Parathyroid adenoma (tissue), 2 donors: Measurements from ENCODE around the gene GLRA2.

Experiments used
- H2AFZ ChIP-seq: fragments of 300-600 bp; sonication (generic); one replicate; pipeline ENCODE4 v1.7.0; 2017; ENCODE audit warnings: antibody characterized with exemption, mild to moderate bottlenecking
- H3K27ac ChIP-seq: fragments of 300-600 bp; sonication (generic); one replicate; pipeline ENCODE4 v1.7.0; 2017
- H3K27me3 ChIP-seq: fragments of 300-600 bp; sonication (generic); one replicate; pipeline ENCODE4 v1.7.0; 2017; ENCODE audit warnings: low read length; ENCODE audit not compliant: control insufficient read depth, insufficient read depth
- H3K36me3 ChIP-seq: fragments of 300-600 bp; sonication (generic); one replicate; pipeline ENCODE4 v1.7.0; 2017; ENCODE audit warnings: low read length; ENCODE audit not compliant: control insufficient read depth, insufficient read depth
- H3K4me1 ChIP-seq: fragments of 300-600 bp; sonication (generic); one replicate; pipeline ENCODE4 v1.7.0; 2017; ENCODE audit warnings: control low read depth
- H3K4me2 ChIP-seq: fragments of 300-600 bp; sonication (generic); one replicate; pipeline ENCODE4 v1.7.0; 2017; ENCODE audit warnings: low read length
- H3K4me3 ChIP-seq: fragments of 300-600 bp; sonication (generic); one replicate; pipeline ENCODE4 v1.7.0; 2017; ENCODE audit warnings: low read depth, low read length
- H3K79me2 ChIP-seq: fragments of 300-600 bp; sonication (generic); one replicate; pipeline ENCODE4 v1.7.0; 2017; ENCODE audit warnings: control low read depth
- H3K9ac ChIP-seq: fragments of 300-600 bp; sonication (generic); one replicate; pipeline ENCODE4 v1.7.0; 2017; ENCODE audit warnings: mild to moderate bottlenecking
- H3K9me3 ChIP-seq: fragments of 300-600 bp; sonication (generic); one replicate; pipeline ENCODE4 v1.7.0; 2017; ENCODE audit warnings: low read length; ENCODE audit not compliant: control insufficient read depth
- TF ChIP-seq, protein P1 (sequence below): fragments of 300-600 bp; sonication (generic); IDR thresholded peaks from one replicate; pipeline ENCODE4 v1.7.0; 2017; ENCODE audit warnings: antibody characterized with exemption, mild to moderate bottlenecking
- donor health status: primary hyperparathyroidism.

The GLRA2 gene

DNA sequence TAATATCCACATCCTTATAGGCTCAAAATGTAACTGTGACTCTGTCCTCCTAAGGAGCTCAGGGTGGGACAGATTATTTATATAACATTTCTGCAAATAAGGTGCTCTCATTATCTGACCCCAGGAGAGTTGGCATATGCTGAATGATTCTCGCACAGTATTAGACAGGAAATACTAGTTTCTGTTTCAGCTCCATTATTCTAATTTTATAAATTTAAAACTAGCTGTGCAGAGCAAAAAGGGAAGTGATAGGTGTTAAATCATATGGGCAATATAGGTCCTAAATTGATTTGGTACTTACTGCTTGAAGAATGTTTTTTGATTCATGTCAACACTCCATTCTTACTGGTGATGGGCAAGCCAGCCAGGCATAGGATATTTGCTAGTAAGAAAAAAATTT, 141.5 kb downstream of the GLRA2 start:
- Histone ChIP-seq H3K27me3 (no peaks in the 10 kb centered on the region), H3K4me3 (no peak overlapping the region), H3K4me1 (no peaks in the 10 kb centered on the region), H2AFZ (no peak overlapping the region), H3K9me3 (no peaks in the 10 kb centered on the region), H3K27ac (no peak overlapping the region), H3K4me2 (no peak overlapping the region), H3K36me3 (no peaks in the 10 kb centered on the region), H3K9ac (no peak overlapping the region), H3K79me2 (no peaks in the 10 kb centered on the region)
- TF ChIP-seq, protein P1, sequence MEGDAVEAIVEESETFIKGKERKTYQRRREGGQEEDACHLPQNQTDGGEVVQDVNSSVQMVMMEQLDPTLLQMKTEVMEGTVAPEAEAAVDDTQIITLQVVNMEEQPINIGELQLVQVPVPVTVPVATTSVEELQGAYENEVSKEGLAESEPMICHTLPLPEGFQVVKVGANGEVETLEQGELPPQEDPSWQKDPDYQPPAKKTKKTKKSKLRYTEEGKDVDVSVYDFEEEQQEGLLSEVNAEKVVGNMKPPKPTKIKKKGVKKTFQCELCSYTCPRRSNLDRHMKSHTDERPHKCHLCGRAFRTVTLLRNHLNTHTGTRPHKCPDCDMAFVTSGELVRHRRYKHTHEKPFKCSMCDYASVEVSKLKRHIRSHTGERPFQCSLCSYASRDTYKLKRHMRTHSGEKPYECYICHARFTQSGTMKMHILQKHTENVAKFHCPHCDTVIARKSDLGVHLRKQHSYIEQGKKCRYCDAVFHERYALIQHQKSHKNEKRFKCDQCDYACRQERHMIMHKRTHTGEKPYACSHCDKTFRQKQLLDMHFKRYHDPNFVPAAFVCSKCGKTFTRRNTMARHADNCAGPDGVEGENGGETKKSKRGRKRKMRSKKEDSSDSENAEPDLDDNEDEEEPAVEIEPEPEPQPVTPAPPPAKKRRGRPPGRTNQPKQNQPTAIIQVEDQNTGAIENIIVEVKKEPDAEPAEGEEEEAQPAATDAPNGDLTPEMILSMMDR = no peak

DNA sequence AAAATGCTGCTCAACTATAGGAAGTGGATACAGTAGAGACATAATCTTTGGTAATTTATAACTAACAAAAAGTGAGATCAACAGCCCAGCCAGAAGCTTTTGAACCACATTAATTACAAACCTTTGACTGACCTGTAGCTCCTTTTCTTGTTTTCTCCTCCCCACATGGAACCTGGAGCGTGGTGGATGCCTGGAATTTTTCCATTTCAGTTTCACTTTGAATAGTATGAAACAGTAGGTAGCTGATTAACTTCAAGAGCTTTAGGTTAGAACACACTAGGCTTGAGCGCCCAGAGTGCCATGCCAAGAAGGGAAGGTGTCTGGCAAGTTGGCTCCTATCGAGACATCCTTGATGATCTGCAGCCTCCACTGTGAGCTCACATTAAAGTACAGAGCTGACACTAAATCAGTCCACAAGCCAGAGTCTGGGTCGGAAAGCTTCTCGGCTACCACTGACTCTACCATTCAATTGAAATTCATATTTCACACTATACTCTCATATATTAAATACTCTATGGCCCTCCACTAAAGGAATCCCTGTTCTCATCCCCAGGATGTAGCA, 143.4 kb downstream of the GLRA2 start:
- TF ChIP-seq, protein P1 = no peak

DNA sequence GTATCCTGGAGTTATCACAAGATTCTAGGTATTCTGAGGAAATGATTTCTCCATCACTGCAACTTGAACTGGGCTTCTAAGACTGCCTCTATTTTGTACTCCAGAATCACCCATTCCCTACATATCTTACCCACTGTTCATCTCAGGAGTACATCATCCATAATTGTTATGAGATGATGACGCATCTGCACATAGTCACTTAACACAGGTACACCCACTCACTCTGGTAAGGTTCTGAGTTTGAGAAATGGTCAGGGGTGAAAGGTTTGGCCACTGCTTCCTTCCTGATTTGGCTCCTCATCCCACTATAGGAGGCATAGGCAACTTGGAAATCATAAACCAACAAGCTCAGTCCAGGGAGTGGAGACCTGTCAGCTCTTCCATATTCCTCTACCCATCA, 143.9 kb downstream of the GLRA2 start:
- TF ChIP-seq, protein P1 = no peak
- no peaks in the 10 kb centered on the region for H3K9me3 ChIP-seq
- no peak overlapping the region for H3K27ac ChIP-seq
- no peaks in the 10 kb centered on the region for H3K4me1 ChIP-seq
- no peak overlapping the region for H3K9ac ChIP-seq
- H3K79me2 ChIP-seq = no peaks in the 10 kb centered on the region
- no peaks in the 10 kb centered on the region for H3K36me3 ChIP-seq
- H3K4me3 ChIP-seq = no peak overlapping the region
- no peak overlapping the region for H3K4me2 ChIP-seq
- no peaks in the 10 kb centered on the region for H3K27me3 ChIP-seq
- H2AFZ ChIP-seq = no peak overlapping the region

More for the DNA sequence above, 143.4 kb downstream of the GLRA2 start:
- no peak overlapping the region for H2AFZ ChIP-seq
- H3K27me3 ChIP-seq = no peaks in the 10 kb centered on the region
- no peaks in the 10 kb centered on the region for H3K79me2 ChIP-seq
- H3K9me3 ChIP-seq = no peaks in the 10 kb centered on the region
- no peak overlapping the region for H3K27ac ChIP-seq
- no peaks in the 10 kb centered on the region for H3K4me1 ChIP-seq
- H3K9ac ChIP-seq = no peak overlapping the region
- H3K36me3 ChIP-seq = no peaks in the 10 kb centered on the region
- H3K4me2 ChIP-seq = no peak overlapping the region
- no peak overlapping the region for H3K4me3 ChIP-seq

DNA sequence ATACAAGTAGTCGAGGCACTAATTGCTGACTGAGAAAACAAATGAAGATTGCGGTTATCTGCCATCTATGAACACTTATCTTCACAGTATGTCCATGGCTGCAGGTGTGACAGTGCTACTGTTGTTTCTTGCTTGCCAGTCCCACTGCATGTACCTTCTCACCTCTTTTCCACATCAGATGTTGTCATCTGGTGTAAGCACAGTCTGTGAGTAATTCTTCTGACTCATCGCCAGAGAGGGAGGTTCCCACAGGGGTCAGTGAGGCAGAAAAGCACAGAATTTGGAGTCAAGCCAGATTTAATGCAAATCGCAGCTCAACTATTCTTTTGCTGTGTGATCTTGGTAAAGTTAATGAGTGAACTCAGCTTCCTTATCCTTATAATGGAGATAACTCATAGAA, 144.4 kb downstream of the GLRA2 start:
- TF ChIP-seq, protein P1 = no peak
- H3K36me3 ChIP-seq = no peaks in the 10 kb centered on the region
- H3K27me3 ChIP-seq = no peaks in the 10 kb centered on the region

DNA sequence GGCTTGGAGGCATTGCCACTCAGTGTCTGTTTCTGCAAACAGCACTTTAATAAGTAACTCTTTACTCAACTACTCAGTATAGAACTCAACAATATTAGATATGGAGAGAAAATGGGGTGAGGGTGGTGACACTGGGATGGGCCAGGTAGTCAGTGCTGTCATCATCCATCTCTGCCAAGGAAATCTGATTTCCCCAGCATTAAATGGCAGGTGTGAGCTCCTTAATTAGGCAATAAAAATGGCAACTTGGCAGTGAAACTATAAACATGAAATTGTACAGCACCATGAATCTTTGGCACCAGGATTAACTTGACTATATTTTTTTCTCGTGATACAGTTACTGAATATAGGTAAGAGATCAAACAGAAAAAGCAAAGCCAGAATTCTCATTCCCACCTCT, 146.2 kb downstream of the GLRA2 start:
- Histone ChIP-seq H3K4me2 (no peak overlapping the region), H3K9ac (no peak overlapping the region), H3K27ac (no peak overlapping the region)

More for the DNA sequence above, 144.4 kb downstream of the GLRA2 start:
- Histone ChIP-seq H2AFZ (no peak overlapping the region), H3K9ac (no peak overlapping the region), H3K4me3 (no peak overlapping the region), H3K27ac (no peak overlapping the region), H3K79me2 (no peaks in the 10 kb centered on the region), H3K9me3 (no peaks in the 10 kb centered on the region), H3K4me2 (no peak overlapping the region), H3K4me1 (no peaks in the 10 kb centered on the region)

More for the DNA sequence above, 146.2 kb downstream of the GLRA2 start:
- TF ChIP-seq, protein P1 = no peak
- H3K36me3 ChIP-seq = no peaks in the 10 kb centered on the region
- H3K4me1 ChIP-seq = no peaks in the 10 kb centered on the region
- no peaks in the 10 kb centered on the region for H3K27me3 ChIP-seq
- no peaks in the 10 kb centered on the region for H3K9me3 ChIP-seq
- H3K4me3 ChIP-seq = no peak overlapping the region
- H3K79me2 ChIP-seq = no peaks in the 10 kb centered on the region
- H2AFZ ChIP-seq = no peak overlapping the region
